Astrocyte (in vitro differentiated cells and primary cell): ENCODE data around the gene CORO2B. TPM values are rescaled to one million over a fixed set of nuclear protein-coding genes. Genes with fewer than 3 reads are reported as not detected.

ENCODE experiments used
- DNase-seq: peaks from one replicate; pipeline ENCODE4 v3.0.0-alpha.2; 2010; ENCODE audit warnings: low read depth
- FAIRE-seq: peaks from 2 replicates; lab custom pipeline; 2011; peaks lifted over from hg19 to GRCh38; lab: Jason Lieb, UNC
- H2AFZ ChIP-seq: 2 replicates; pipeline ENCODE4 v1.6.0; 2012; ENCODE audit warnings: low read depth, low read length, inconsistent platforms
- H3K27ac ChIP-seq: 2 replicates; pipeline ENCODE4 v1.5.1; 2011; ENCODE audit warnings: low read depth, low read length, inconsistent platforms
- H3K27me3 ChIP-seq: 2 replicates; pipeline ENCODE4 v1.6.0; 2011; ENCODE audit warnings: low read length, inconsistent platforms; ENCODE audit not compliant: insufficient read depth
- H3K36me3 ChIP-seq: 2 replicates; pipeline ENCODE4 v1.5.1; 2011; ENCODE audit warnings: low read length, inconsistent platforms; ENCODE audit not compliant: insufficient read depth
- H3K4me1 ChIP-seq: 2 replicates; pipeline ENCODE4 v1.5.1; 2011; ENCODE audit warnings: low read length, inconsistent platforms; ENCODE audit not compliant: insufficient read depth
- H3K4me2 ChIP-seq: 2 replicates; pipeline ENCODE4 v1.6.0; 2012; ENCODE audit warnings: low read length, inconsistent platforms
- H3K4me3 ChIP-seq: 2 replicates; pipeline ENCODE4 v1.5.1; 2011; ENCODE audit warnings: low read depth, mild to moderate bottlenecking, low read length, inconsistent platforms; ENCODE audit not compliant: insufficient read depth
- H3K79me2 ChIP-seq: 2 replicates; pipeline ENCODE4 v1.6.0; 2012; ENCODE audit warnings: mild to moderate bottlenecking, low read length, inconsistent platforms; ENCODE audit not compliant: insufficient read depth
- H3K9ac ChIP-seq: 2 replicates; pipeline ENCODE4 v1.6.0; 2012; ENCODE audit warnings: mild to moderate bottlenecking, low read length, inconsistent platforms
- H3K9me3 ChIP-seq: 2 replicates; pipeline ENCODE4 v1.5.1; 2012; ENCODE audit warnings: low read depth, mild to moderate bottlenecking, low read length, inconsistent platforms; ENCODE audit not compliant: insufficient read depth
- H4K20me1 ChIP-seq: 2 replicates; pipeline ENCODE4 v1.6.0; 2012; ENCODE audit warnings: low read length, inconsistent platforms; ENCODE audit not compliant: insufficient read depth
- H3K27ac Mint-ChIP-seq: one replicate; pipeline ENCODE4 v1.8.0; 2021; ENCODE audit warnings: mild to moderate bottlenecking, mixed read lengths; ENCODE audit not compliant: unreplicated experiment
- H3K27me3 Mint-ChIP-seq: one replicate; pipeline ENCODE4 v1.8.0; 2021; ENCODE audit warnings: low read depth, mixed read lengths; ENCODE audit not compliant: unreplicated experiment
- H3K36me3 Mint-ChIP-seq: one replicate; pipeline ENCODE4 v1.8.0; 2021; ENCODE audit warnings: low read depth, mixed read lengths; ENCODE audit not compliant: unreplicated experiment
- H3K4me1 Mint-ChIP-seq: one replicate; pipeline ENCODE4 v1.8.0; 2021; ENCODE audit warnings: low read depth, mixed read lengths; ENCODE audit not compliant: unreplicated experiment
- H3K4me3 Mint-ChIP-seq: one replicate; pipeline ENCODE4 v1.8.0; 2021; ENCODE audit warnings: mild to moderate bottlenecking, moderate library complexity, mixed read lengths; ENCODE audit not compliant: unreplicated experiment
- H3K9me3 Mint-ChIP-seq: one replicate; pipeline ENCODE4 v1.8.0; 2021; ENCODE audit warnings: mild to moderate bottlenecking, mixed read lengths; ENCODE audit not compliant: unreplicated experiment
- EZH2 ChIP-seq: IDR thresholded peaks from 2 replicates; pipeline ENCODE4 v1.6.1; 2012; ENCODE audit warnings: mild to moderate bottlenecking, low read length, inconsistent platforms; ENCODE audit not compliant: insufficient read depth
- total RNA-seq: library from RNA; stranded (reverse); gene quantifications from 2 replicates; pipeline ENCODE4 v1.2.1, GENCODE V29; 2021
- TF ChIP-seq, protein P1 (sequence below): IDR thresholded peaks from 2 replicates; pipeline ENCODE4 v1.5.1; 2011; ENCODE audit warnings: low read depth, mild to moderate bottlenecking, inconsistent platforms, low read length, moderate library complexity; ENCODE audit not compliant: insufficient read depth

CORO2B gene
- total RNA-seq, 1 donor from 2014 or later, result 7.4 TPM

DNA sequence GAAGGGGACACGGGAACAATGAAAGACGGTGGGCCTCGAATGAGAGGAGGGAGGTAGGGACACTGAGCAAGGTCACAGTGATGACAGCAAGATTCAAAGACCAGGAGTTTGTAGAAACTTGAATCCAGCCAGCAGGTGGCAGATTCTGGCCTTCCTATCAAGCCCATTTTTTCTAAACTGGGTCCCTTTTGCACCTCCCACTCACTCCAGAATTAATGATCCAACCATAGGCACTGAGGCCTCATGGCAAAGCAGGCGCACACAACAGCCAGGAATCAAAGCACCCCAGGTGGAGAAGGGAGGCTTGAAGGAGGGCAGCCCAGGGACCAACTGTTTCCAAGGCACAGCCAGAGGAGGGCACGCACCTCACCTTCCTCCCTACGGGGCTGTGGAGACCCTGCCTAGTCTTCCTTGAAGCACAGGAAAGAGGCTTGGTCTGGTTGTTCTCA lies 151.7 kb downstream of the CORO2B start:
- Histone ChIP-seq H2AFZ (no peak overlapping the region), H3K4me2 (peak overlapping the region; percentile 54), H3K27me3 (no peaks in the 10 kb centered on the region), H3K79me2 (no peaks in the 10 kb centered on the region), H3K4me3 (no peak overlapping the region), H3K4me1 (peaks cover 14% of the 10 kb centered on the region), H3K9ac (no peak overlapping the region), H3K9me3 (no peaks in the 10 kb centered on the region), H4K20me1 (no peaks in the 10 kb centered on the region), H3K27ac (no peak overlapping the region), H3K36me3 (no peaks in the 10 kb centered on the region)
- no peak overlapping the region for H3K27ac Mint-ChIP-seq
- FAIRE-seq (no peak), DNase-seq (peak; percentile 26)
- no peak for TF ChIP-seq EZH2
- TF ChIP-seq, protein P1, sequence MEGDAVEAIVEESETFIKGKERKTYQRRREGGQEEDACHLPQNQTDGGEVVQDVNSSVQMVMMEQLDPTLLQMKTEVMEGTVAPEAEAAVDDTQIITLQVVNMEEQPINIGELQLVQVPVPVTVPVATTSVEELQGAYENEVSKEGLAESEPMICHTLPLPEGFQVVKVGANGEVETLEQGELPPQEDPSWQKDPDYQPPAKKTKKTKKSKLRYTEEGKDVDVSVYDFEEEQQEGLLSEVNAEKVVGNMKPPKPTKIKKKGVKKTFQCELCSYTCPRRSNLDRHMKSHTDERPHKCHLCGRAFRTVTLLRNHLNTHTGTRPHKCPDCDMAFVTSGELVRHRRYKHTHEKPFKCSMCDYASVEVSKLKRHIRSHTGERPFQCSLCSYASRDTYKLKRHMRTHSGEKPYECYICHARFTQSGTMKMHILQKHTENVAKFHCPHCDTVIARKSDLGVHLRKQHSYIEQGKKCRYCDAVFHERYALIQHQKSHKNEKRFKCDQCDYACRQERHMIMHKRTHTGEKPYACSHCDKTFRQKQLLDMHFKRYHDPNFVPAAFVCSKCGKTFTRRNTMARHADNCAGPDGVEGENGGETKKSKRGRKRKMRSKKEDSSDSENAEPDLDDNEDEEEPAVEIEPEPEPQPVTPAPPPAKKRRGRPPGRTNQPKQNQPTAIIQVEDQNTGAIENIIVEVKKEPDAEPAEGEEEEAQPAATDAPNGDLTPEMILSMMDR, result peak; percentile 36
- H3K36me3 Mint-ChIP-seq, result peaks cover 2% of the 10 kb centered on the region
- H3K9me3 Mint-ChIP-seq, result no peaks in the 10 kb centered on the region
- H3K27me3 Mint-ChIP-seq, result peaks cover 18% of the 10 kb centered on the region
- no peak overlapping the region for H3K4me3 Mint-ChIP-seq
- peaks cover 6% of the 10 kb centered on the region for H3K4me1 Mint-ChIP-seq

DNA sequence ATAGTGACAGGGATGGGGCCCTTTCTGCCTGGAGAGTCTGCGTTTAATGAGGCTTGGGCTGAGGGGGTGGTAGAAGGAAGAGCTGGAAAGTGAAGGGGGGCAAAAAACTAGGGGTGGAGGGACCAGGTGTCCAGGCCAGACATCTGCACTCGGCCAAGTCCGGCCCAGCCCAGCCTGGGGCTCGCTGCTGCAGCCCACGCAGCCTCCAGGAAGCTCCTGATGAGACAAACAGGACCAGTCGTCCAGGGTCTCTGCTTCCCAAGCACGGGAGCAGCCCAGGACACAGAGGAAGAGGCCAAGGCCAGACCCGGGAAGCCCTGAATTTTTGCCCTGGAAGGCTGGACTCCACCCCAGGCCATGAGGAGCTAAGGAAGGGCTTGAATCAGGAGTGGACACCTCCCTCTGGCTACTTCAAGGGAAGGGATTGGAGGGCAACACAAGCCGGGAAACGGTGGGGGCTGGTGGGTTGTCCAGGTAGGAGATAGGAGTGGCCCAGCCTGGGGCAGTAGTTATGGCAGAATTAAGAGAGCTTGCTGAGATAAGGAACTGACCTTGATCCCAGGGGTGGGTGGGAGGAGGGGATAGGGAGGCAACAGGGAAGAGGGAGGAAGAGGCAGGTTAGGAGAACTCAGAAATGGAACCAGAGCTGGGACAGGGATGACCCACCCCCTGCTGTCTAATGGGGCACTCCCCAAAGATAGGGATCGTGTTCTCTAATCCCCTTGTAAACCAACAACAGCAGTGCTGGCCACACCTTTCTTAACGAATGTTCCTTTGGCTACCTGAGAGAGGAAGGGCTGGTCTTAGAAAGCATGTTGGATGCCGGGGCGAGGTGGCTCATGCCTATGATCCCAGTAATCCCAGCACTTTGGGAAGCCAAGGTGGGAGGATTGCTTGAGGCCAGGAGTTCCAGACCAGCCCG lies 152.4 kb downstream of the CORO2B start:
- Mint-ChIP-seq H3K27ac (no peak overlapping the region), H3K4me1 (peaks cover 6% of the 10 kb centered on the region), H3K36me3 (peaks cover 2% of the 10 kb centered on the region), H3K4me3 (no peak overlapping the region), H3K27me3 (peaks cover 17% of the 10 kb centered on the region), H3K9me3 (no peaks in the 10 kb centered on the region)
- TF ChIP-seq, protein P1, result no peak
- no peak for TF ChIP-seq EZH2
- Histone ChIP-seq H3K36me3 (no peaks in the 10 kb centered on the region), H4K20me1 (no peaks in the 10 kb centered on the region), H3K27ac (no peak overlapping the region), H3K4me2 (no peak overlapping the region), H3K9me3 (no peaks in the 10 kb centered on the region), H3K4me1 (peaks cover 14% of the 10 kb centered on the region), H2AFZ (no peak overlapping the region), H3K27me3 (no peaks in the 10 kb centered on the region), H3K4me3 (no peak overlapping the region), H3K79me2 (no peaks in the 10 kb centered on the region), H3K9ac (no peak overlapping the region)
- no peak for DNase-seq
- no peak for FAIRE-seq

GRCh38 chr15:68732451-68732850 lies 153.7 kb downstream of the CORO2B start:
- Mint-ChIP-seq H3K27me3 (peaks cover 17% of the 10 kb centered on the region), H3K4me3 (no peak overlapping the region), H3K36me3 (peaks cover 2% of the 10 kb centered on the region), H3K9me3 (no peaks in the 10 kb centered on the region), H3K4me1 (peaks cover 6% of the 10 kb centered on the region), H3K27ac (no peak overlapping the region)
- no peak for FAIRE-seq
- H3K9me3 ChIP-seq, result no peaks in the 10 kb centered on the region
- no peak overlapping the region for H3K4me2 ChIP-seq
- TF ChIP-seq, protein P1, result no peak
- TF ChIP-seq EZH2, result no peak
- H3K36me3 ChIP-seq, result no peaks in the 10 kb centered on the region
- H2AFZ ChIP-seq, result no peak overlapping the region
- DNase-seq, result no peak
- no peaks in the 10 kb centered on the region for H4K20me1 ChIP-seq
- no peak overlapping the region for H3K9ac ChIP-seq
- peaks cover 14% of the 10 kb centered on the region for H3K4me1 ChIP-seq
- no peaks in the 10 kb centered on the region for H3K27me3 ChIP-seq
- H3K4me3 ChIP-seq, result no peak overlapping the region
- no peaks in the 10 kb centered on the region for H3K79me2 ChIP-seq
- no peak overlapping the region for H3K27ac ChIP-seq
